UCSD-AML1 (cell line): ENCODE measurements around the gene MYO1F.
"Not testable (repeated sequence)": the region's sequence is repeated elsewhere in the genome, so short reads cannot be mapped to it uniquely, and the experiment has no call there.

ENCODE experiments used
- DNase-seq: peaks from one replicate; lab custom pipeline; 2025; ENCODE audit not compliant: unreplicated experiment; lab: John Stamatoyannopoulos, UW

Gene MYO1F

GRCh38 chr19:8567522-8568172 lies 9.6 kb downstream of the MYO1F start:
- peak; percentile 25 for DNase-seq

GRCh38 chr19:8566855-8567254 lies 10.4 kb downstream of the MYO1F start:
- DNase-seq: no peak

- DNase-seq: not testable (repeated sequence)
Measured at GRCh38 chr19:8564866-8565265, 12.4 kb downstream of the MYO1F start.

GRCh38 chr19:8561075-8561764 lies 16.0 kb downstream of the MYO1F start:
- DNase-seq: no peak

GRCh38 chr19:8558325-8558724 lies 18.9 kb downstream of the MYO1F start:
- DNase-seq: no peak

- DNase-seq: peak; percentile 29
Measured at GRCh38 chr19:8557642-8558238, 19.5 kb downstream of the MYO1F start.

- DNase-seq: not testable (repeated sequence)
Measured at GRCh38 chr19:8553729-8554128, 23.5 kb downstream of the MYO1F start.

GRCh38 chr19:8552810-8553209 lies 24.4 kb downstream of the MYO1F start:
- no peak for DNase-seq

GRCh38 chr19:8550070-8550469 lies 27.2 kb downstream of the MYO1F start:
- DNase-seq: no peak

- no peak for DNase-seq
Measured at GRCh38 chr19:8545743-8546142, 31.5 kb downstream of the MYO1F start.

GRCh38 chr19:8544168-8544567 lies 33.1 kb downstream of the MYO1F start:
- DNase-seq: no peak

- no peak for DNase-seq
Measured at GRCh38 chr19:8539621-8540149, 37.6 kb downstream of the MYO1F start.

GRCh38 chr19:8537099-8537498 lies 40.1 kb downstream of the MYO1F start:
- DNase-seq: no peak

GRCh38 chr19:8536282-8536681 lies 41.0 kb downstream of the MYO1F start:
- DNase-seq: no peak

GRCh38 chr19:8532225-8532624 lies 45.0 kb downstream of the MYO1F start:
- no peak for DNase-seq

- DNase-seq: no peak
Measured at GRCh38 chr19:8531470-8531869, 45.8 kb downstream of the MYO1F start.

- DNase-seq: no peak
Measured at GRCh38 chr19:8530061-8530679, 47.1 kb downstream of the MYO1F start.

- no peak for DNase-seq
Measured at GRCh38 chr19:8529369-8530006, 47.8 kb downstream of the MYO1F start.

- no peak for DNase-seq
Measured at GRCh38 chr19:8528500-8528899, 48.7 kb downstream of the MYO1F start.

- DNase-seq: no peak
Measured at GRCh38 chr19:8526345-8527091, 50.7 kb downstream of the MYO1F start.

GRCh38 chr19:8525401-8525684 lies 51.9 kb downstream of the MYO1F start:
- no peak for DNase-seq
